ENCODE measurements around the gene MYO3B.

GRCh38 chr2:170420961-170421687 is 243.2 kb downstream of the MYO3B start:
- TF ChIP-seq, protein P1, sequence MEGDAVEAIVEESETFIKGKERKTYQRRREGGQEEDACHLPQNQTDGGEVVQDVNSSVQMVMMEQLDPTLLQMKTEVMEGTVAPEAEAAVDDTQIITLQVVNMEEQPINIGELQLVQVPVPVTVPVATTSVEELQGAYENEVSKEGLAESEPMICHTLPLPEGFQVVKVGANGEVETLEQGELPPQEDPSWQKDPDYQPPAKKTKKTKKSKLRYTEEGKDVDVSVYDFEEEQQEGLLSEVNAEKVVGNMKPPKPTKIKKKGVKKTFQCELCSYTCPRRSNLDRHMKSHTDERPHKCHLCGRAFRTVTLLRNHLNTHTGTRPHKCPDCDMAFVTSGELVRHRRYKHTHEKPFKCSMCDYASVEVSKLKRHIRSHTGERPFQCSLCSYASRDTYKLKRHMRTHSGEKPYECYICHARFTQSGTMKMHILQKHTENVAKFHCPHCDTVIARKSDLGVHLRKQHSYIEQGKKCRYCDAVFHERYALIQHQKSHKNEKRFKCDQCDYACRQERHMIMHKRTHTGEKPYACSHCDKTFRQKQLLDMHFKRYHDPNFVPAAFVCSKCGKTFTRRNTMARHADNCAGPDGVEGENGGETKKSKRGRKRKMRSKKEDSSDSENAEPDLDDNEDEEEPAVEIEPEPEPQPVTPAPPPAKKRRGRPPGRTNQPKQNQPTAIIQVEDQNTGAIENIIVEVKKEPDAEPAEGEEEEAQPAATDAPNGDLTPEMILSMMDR (IDR thresholded peaks at IDR 0.05) = no peak
- TF ChIP-seq POLR2A (IDR thresholded peaks at IDR 0.05) = no peak
